AG09319 (cell line): ENCODE data around the gene PLOD1.

Experiments used
- DNase-seq: peaks from one replicate; pipeline ENCODE4 v3.0.0-alpha.2; 2010; ENCODE audit warnings: low read depth; ENCODE audit errors: extremely low read depth
- TF ChIP-seq, protein P1 (sequence below): IDR thresholded peaks from 2 replicates; pipeline ENCODE4 v1.5.1; 2011; ENCODE audit warnings: low read depth, mild to moderate bottlenecking, inconsistent platforms, low read length, moderate library complexity

Gene PLOD1

DNA sequence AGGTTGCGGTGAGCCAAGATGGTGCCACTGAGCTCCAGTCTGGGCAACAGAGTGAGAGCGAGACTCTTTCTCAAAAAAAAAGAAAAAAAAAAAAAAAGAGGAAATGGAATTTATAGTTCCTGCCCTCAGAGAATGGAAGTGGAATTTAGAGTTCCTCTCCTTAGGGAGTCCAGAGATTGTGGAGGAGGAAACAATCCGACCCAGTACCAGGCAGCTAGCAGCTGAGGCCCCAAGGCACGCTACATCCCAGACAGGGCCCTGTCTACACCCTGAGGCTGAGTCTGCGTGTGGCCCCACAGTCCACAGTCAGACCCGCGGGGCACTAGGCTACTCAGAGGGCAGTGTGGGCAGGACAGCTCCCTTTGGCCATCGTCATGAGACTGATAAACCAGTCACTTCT is 43.8 kb downstream of the PLOD1 start:
- TF ChIP-seq, protein P1, sequence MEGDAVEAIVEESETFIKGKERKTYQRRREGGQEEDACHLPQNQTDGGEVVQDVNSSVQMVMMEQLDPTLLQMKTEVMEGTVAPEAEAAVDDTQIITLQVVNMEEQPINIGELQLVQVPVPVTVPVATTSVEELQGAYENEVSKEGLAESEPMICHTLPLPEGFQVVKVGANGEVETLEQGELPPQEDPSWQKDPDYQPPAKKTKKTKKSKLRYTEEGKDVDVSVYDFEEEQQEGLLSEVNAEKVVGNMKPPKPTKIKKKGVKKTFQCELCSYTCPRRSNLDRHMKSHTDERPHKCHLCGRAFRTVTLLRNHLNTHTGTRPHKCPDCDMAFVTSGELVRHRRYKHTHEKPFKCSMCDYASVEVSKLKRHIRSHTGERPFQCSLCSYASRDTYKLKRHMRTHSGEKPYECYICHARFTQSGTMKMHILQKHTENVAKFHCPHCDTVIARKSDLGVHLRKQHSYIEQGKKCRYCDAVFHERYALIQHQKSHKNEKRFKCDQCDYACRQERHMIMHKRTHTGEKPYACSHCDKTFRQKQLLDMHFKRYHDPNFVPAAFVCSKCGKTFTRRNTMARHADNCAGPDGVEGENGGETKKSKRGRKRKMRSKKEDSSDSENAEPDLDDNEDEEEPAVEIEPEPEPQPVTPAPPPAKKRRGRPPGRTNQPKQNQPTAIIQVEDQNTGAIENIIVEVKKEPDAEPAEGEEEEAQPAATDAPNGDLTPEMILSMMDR = no peak
- no peak for DNase-seq

DNA sequence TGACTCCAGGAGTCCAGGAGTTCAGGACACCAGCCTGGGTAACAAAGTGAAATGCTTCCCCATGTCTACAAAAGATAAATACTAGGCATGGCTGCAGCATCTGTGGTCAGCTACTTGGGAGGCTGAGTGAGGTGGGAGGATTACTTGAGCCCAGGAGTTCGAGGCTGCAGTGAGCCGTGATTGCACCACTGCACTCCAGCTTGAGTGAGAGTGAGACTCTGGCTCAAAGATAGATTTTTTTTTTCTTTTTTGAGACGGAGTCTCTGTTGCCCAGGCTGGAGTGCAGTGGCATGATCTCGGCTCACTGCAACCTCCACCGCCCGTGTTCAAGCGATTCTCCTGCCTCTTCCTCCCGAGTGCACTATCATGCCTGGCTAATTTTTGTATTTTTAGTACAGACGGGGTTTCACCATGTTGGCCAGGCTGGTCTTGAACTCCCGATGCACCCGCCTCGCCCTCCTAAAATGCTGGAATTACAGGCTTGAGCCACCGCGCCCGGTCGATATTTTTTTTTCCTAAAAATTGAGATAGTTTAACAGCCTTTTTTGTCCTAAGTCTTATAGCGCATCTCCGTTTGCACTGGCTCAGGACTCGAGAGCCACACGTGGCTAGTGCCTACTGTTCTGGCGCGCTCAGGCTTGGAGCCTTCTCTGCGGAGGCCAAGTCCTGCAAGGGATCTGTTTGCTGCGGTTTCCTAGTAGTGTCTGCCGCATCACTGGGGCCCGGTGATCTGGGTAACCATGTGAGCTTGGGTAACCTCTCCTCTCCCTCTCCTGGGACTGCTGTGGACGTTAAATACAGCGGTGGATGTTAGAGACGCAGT is 44.7 kb downstream of the PLOD1 start:
- DNase-seq = no peak
- TF ChIP-seq, protein P1 = no peak

DNA sequence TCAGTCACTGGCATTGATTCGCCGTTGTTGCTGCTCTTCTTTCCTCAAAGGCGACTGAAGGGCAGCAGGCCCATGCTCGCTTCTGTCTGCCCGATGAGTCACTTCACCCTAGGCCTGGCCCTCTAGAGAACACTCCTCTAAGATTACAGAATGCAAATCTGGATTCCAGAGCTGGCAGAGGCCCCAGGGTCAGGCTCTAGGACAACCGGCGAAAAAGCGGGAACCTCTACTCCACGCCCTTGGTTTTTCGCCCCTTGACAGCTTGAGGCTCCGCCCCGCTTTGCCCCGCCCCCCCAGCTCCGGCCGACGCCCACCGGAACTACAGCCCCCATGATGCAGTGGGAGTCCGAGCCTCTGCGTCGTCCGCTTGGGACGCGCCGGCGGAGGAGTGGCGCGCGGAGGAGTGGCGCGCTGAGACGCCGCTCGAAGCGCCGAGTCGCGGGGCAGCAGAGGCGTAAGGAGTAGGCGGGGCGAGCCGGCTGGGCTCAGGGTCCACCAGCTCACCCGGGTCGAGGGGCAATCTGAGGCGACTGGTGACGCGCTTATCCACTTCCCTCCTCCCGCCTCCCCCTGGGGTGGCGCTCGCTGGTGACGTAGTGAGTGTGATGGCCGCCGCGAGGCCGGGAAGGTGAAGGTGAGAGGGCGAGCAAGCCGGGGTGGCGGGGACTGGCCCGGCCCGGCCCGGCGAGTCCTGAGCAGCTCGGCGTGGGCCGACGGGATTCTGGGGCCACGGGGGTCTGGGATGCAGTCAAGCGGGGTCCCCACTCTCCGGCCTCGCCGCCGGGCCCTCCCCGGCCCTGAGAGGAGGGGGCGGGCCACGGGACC is 45.5 kb downstream of the PLOD1 start, which contains the start of gene MFN2:
MFN2 (plus strand) TSS at position 594 of the 825 bp plus-strand sequence. CDS start 8,725 bp downstream, outside the sequence.
- DNase-seq = peak; percentile 91
- TF ChIP-seq, protein P1 = no peak

DNA sequence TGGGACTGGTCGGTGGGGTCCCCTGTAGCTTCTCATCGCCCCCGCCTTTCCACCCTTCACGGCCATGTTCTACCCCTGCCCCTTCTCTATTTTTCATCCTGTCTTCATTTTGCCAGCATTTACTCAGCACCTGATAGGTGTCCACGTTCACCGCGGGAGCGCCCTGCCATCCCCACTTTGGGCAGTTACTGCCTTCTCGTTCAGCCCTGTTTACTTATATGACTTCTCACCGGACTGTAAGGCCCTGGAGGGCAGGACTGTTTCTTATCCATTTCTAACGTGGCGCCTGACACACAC is 46.1 kb downstream of the PLOD1 start:
- DNase-seq = no peak
- TF ChIP-seq, protein P1 = no peak

DNA sequence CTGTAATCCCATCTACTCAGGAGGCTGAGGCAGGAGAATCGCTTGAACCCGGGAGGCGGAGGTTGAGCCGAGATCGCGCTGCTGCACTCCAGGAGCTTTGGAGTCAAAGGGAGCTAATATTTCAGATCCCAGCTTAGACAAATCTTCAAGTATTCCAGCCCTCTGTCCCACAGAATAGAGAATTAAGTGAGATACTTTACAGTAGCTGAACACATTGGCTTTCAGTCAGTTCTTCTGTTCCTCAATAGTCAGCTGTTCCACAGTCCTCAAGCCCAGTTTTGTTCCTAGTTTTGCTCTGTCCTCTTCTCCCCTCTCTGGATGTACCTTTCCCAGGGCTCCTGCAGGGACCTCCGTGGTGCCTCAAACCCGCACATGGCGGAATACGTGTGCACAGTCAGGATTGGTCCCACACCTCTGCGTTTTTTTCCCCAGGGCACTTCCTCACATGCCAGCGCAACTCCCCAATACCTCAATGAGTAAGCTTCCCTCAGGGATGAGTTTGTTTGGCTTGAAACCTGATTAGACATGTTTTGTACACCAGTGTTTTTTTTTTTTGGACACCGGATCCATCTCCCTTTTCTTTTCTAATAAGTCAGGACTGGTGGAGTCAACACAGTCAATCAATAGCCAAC is 47.0 kb downstream of the PLOD1 start:
- no peak for DNase-seq
- TF ChIP-seq, protein P1 = no peak

DNA sequence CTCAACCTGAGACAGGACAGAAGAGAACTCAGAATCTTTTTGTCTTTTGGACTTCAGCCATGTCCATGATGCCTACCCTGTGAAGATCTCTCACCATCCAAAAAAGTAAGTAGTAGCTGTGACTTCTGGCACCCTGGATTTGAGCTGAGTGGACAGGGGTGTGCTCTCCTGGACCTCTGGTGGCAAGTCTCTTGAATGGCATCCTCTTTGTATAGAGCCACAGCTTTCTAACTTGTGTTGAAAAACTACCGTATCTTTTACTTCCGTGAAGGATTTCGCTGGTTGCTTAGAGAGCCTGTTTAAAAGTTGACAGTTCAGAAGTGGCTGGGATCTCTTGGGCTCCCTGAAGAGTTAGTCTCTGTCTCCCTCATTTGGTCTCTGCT is 47.5 kb downstream of the PLOD1 start:
- TF ChIP-seq, protein P1 = peak; percentile 22
- DNase-seq = no peak
